Karpas-422 (cell line): ENCODE data around the gene NAV2. TPM values are rescaled to one million over a fixed set of nuclear protein-coding genes. Genes with fewer than 3 reads are reported as not detected.
A peak's percentile ranks its signal among the peaks of the same experiment; 100 is the strongest.
"Not testable (repeated sequence)": the region's sequence is repeated elsewhere in the genome, so short reads cannot be mapped to it uniquely, and the experiment has no call there.

Source experiments
- DNase-seq: peaks from one replicate; pipeline ENCODE4 v3.0.0-alpha.2; 2015
- H2AFZ ChIP-seq: fragments of 200-600 bp; sonication (generic); 2 replicates; pipeline ENCODE4 v1.6.1; 2014; ENCODE audit warnings: antibody characterized with exemption, low read length, mixed read lengths
- H3K27ac ChIP-seq: fragments of 200-600 bp; sonication (generic); 2 replicates; pipeline ENCODE4 v1.5.1; 2014; ENCODE audit warnings: mild to moderate bottlenecking, low read length, moderate library complexity
- H3K27me3 ChIP-seq: fragments of 200-600 bp; sonication (generic); 2 replicates; pipeline ENCODE4 v1.6.1; 2014; ENCODE audit warnings: low read length, mixed read lengths
- H3K36me3 ChIP-seq: fragments of 200-600 bp; sonication (generic); 2 replicates; pipeline ENCODE4 v1.6.1; 2014; ENCODE audit warnings: low read length, mixed read lengths; ENCODE audit not compliant: insufficient read depth
- H3K4me1 ChIP-seq: fragments of 200-600 bp; sonication (generic); 2 replicates; pipeline ENCODE4 v1.6.1; 2014; ENCODE audit warnings: mild to moderate bottlenecking, low read length, mixed read lengths
- H3K4me2 ChIP-seq: fragments of 200-600 bp; sonication (generic); 2 replicates; pipeline ENCODE4 v1.6.1; 2014; ENCODE audit warnings: low read length, low read depth, mild to moderate bottlenecking; ENCODE audit not compliant: poor library complexity, severe bottlenecking
- H3K4me3 ChIP-seq: fragments of 200-600 bp; sonication (generic); 2 replicates; pipeline ENCODE4 v1.5.1; 2014; ENCODE audit warnings: mild to moderate bottlenecking, antibody characterized with exemption, low read length, mixed read lengths
- H3K79me2 ChIP-seq: fragments of 200-600 bp; sonication (generic); 2 replicates; pipeline ENCODE4 v1.6.1; 2014; ENCODE audit warnings: mild to moderate bottlenecking, low read length, mixed read lengths
- H3K9ac ChIP-seq: fragments of 200-600 bp; sonication (generic); 2 replicates; pipeline ENCODE4 v1.6.0; 2014; ENCODE audit warnings: low read length
- H3K9me2 ChIP-seq: fragments of 200-600 bp; sonication (generic), shearing (Covaris generic); replicated peaks from 2 replicates; pipeline ENCODE4 v1.6.0; 2014; ENCODE audit warnings: mild to moderate bottlenecking, low read length, moderate library complexity; ENCODE audit not compliant: insufficient read depth
- H3K9me3 ChIP-seq: fragments of 300-700, 200-600 bp; sonication (generic); 2 replicates; pipeline ENCODE4 v1.6.1; 2014; ENCODE audit warnings: low read length, mixed read lengths
- H4K20me1 ChIP-seq: fragments of 200-600 bp; sonication (generic); 2 replicates; pipeline ENCODE4 v1.6.1; 2014; ENCODE audit warnings: mild to moderate bottlenecking, antibody characterized with exemption, low read length, low read depth; ENCODE audit not compliant: insufficient read depth
- total RNA-seq: library from RNA; depleted of rRNA; stranded (reverse); fragments of >200 nt; shearing (Covaris generic); gene quantifications from 2 replicates; pipeline ENCODE4 v1.2.3, GENCODE V29; 2014; ENCODE audit warnings: low replicate concordance

NAV2 gene
- total RNA-seq, 1 experiment from 2014 or later: not detected

DNA sequence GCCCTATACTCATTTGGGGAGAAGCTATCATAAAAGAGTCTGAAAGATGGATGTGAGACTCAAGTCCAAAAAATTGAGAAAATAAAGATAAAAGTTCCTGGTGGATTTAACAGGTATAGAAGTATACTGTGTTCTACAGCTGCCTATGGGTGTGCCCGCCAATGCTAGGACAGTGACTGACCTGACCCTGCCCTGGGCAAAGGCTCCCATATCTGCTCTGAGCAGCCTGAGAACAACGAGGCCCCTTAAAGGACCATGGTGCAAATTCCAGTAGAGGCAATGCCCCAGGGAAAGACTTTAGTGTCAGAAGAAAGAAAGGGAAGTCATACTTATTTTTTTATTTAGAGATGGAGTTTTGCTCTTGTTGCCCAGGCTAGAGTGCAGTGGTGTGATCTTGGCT is 181.8 kb downstream of the NAV2 start:
- Histone ChIP-seq H3K4me1 (no peaks in the 10 kb centered on the region), H3K9ac (no peak overlapping the region), H4K20me1 (no peaks in the 10 kb centered on the region), H3K9me2 (no peaks in the 10 kb centered on the region), H3K27me3 (no peaks in the 10 kb centered on the region), H2AFZ (no peak overlapping the region), H3K9me3 (no peaks in the 10 kb centered on the region), H3K4me3 (no peak overlapping the region), H3K79me2 (no peaks in the 10 kb centered on the region), H3K27ac (no peak overlapping the region), H3K36me3 (no peaks in the 10 kb centered on the region), H3K4me2 (no peak overlapping the region)
- no peak for DNase-seq

DNA sequence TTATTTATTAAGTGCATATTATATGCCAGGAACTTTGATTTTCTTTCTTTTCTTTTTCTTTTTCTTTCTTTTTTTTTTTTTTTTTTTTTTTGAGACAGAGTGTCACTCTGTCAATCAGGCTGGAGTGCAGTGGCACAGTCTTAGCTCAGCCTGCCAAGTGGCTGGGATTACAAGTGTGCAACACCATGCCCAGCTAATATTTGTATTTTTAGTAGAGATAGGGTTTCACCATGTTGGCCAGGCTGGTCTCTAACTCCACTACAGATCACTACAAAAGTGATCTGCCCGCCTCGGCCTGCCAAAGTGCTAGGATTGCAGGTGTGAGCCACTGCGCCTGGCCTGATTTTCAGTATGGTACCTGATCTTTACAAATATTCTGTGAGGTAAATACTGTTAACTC is 182.4 kb downstream of the NAV2 start:
- not testable (repeated sequence) for H3K9me2 ChIP-seq, H3K27ac ChIP-seq, H3K79me2 ChIP-seq, DNase-seq, H4K20me1 ChIP-seq, H3K27me3 ChIP-seq, H3K4me1 ChIP-seq, H3K9ac ChIP-seq, H3K9me3 ChIP-seq, H2AFZ ChIP-seq, H3K36me3 ChIP-seq, H3K4me3 ChIP-seq, H3K4me2 ChIP-seq

DNA sequence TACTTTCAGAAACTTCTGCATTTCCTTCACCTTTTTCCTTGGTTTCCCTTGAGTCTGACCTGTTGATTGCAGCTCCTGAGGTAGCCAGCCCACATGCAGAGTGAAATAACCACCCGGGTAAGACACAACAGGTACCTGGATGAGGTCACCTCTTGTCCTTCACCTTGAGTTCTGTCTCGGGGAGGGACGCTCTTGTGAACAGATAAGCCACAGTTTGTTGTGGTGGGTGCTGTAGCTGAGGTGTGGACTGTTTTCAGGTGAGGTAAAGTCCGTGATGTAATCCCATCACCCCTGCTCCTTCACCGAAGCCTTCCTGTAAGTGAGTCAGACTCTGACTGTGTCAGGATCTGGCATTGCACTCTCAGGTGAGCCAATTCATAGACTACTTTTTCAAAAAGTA is 183.1 kb downstream of the NAV2 start:
- H4K20me1 ChIP-seq: no peaks in the 10 kb centered on the region
- no peaks in the 10 kb centered on the region for H3K9me2 ChIP-seq
- H3K4me2 ChIP-seq: no peak overlapping the region

DNA sequence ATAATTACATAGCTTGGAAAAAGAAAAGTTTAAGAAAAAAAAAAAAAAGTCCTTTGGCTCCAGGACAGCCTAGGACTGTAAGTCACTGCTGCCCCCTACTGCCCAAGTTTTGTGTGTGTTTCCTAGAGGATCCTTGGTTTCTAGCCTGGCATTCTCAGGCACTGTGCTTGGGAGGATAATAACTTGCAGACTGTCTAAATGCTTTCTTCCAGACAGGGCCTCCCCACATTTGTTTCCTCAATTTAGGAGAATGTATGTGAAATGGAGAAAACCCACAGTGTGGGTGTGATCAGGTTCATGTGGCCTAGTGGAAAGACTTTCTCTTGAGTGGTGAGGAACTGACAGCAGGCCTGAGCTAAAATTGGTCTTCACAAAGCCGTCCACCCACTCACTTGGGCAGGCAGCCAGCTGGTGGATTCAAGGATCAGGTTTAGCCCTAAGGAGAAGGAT is 191.0 kb downstream of the NAV2 start:
- H3K9ac ChIP-seq: no peak overlapping the region
- no peak overlapping the region for H3K4me2 ChIP-seq
- no peaks in the 10 kb centered on the region for H3K36me3 ChIP-seq
- no peaks in the 10 kb centered on the region for H3K9me2 ChIP-seq
- H2AFZ ChIP-seq: no peak overlapping the region
- H3K79me2 ChIP-seq: no peaks in the 10 kb centered on the region
- H3K4me3 ChIP-seq: no peak overlapping the region
- no peaks in the 10 kb centered on the region for H3K27me3 ChIP-seq
- H3K27ac ChIP-seq: no peak overlapping the region
- no peaks in the 10 kb centered on the region for H3K9me3 ChIP-seq
- no peaks in the 10 kb centered on the region for H4K20me1 ChIP-seq
- H3K4me1 ChIP-seq: no peaks in the 10 kb centered on the region
- DNase-seq: peak; percentile 87

More for the DNA sequence above, 183.1 kb downstream of the NAV2 start:
- DNase-seq: no peak
- Histone ChIP-seq H3K27me3 (no peaks in the 10 kb centered on the region), H3K4me3 (no peak overlapping the region), H2AFZ (no peak overlapping the region), H3K9me3 (no peaks in the 10 kb centered on the region), H3K79me2 (no peaks in the 10 kb centered on the region), H3K4me1 (no peaks in the 10 kb centered on the region), H3K27ac (no peak overlapping the region), H3K36me3 (no peaks in the 10 kb centered on the region), H3K9ac (no peak overlapping the region)

DNA sequence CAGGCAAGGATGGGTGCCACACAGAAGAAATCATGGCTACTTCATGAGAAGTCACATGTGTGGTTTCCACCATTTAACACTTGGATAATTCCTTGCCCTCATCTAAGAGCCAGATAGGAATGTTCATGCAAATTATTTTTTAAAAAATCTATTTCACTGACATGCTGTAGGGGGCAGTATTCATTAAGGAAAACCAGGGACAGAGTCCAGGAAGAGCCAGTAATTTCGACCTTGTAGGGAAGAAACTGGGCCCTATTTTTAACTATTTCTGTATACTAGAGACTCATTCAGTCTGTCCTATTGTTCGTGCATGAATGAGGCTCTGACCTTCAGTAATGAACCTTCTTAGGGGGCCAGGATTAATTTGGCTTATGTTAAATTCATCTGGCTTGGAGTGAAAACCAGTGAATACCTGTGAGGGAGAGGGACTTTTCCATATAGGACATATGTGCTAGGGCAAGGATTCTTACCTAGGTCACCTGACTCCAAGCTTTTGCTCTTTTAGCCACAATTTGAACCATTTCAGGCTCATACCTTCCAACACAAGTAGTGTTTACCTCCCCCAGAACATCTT is 192.7 kb downstream of the NAV2 start:
- Histone ChIP-seq H3K4me1 (no peaks in the 10 kb centered on the region), H3K36me3 (no peaks in the 10 kb centered on the region), H3K9ac (no peak overlapping the region), H3K9me2 (no peaks in the 10 kb centered on the region), H3K27me3 (no peaks in the 10 kb centered on the region), H3K79me2 (no peaks in the 10 kb centered on the region), H3K4me2 (no peak overlapping the region), H2AFZ (no peak overlapping the region), H4K20me1 (no peaks in the 10 kb centered on the region), H3K27ac (no peak overlapping the region), H3K4me3 (no peak overlapping the region), H3K9me3 (no peaks in the 10 kb centered on the region)
- no peak for DNase-seq

DNA sequence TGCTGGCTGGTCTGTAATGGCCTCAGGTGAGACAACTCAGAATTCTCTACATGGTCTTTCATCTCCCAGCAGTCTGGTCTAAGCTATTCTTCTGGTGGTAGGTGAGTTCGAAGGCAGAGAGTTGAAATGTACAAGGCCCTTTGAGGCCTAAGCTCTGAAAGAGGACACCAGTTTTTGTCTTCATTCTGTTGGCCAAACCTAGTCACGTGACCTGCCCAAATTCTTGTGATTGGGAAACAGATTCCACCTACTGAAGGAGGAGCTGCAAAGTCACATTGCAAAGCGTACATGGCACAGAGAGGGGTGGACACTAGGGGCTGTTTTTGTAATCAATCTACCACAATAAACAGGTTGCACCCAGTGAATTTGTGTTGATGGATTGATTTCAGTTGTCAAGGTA is 193.5 kb downstream of the NAV2 start:
- no peak overlapping the region for H3K4me2 ChIP-seq

DNA sequence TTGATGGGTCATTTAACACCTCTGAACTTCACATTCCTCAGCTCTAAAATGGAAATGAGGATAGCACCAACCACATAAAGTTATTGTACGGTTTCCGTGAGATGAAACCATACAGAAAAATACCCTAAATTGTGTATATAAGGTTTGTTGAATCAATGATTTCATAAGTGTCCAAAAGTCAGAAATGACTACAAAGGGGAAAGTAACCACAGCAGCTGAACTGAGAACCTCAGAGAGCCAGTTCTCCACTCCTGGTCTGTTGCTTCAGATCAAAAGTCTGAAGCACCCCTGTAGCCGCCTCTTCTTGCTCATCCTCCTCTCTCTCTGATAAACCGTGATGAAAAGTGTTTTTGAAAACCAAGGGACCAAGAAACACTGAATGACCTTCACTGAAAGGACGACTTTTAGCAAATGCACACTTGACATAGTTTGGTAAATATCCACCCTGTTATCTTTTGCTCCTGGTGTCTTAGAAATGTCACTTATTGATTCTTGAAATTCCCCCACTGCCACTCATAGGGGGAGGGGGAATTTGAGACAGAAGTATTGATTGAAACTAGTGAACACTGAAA is 194.5 kb downstream of the NAV2 start:
- H3K9me2 ChIP-seq: no peaks in the 10 kb centered on the region
- no peaks in the 10 kb centered on the region for H3K36me3 ChIP-seq
- H3K4me2 ChIP-seq: no peak overlapping the region
- no peak overlapping the region for H2AFZ ChIP-seq
- no peak for DNase-seq
- no peaks in the 10 kb centered on the region for H3K4me1 ChIP-seq
- H3K9ac ChIP-seq: no peak overlapping the region
- no peaks in the 10 kb centered on the region for H4K20me1 ChIP-seq
- H3K27me3 ChIP-seq: no peaks in the 10 kb centered on the region
- H3K9me3 ChIP-seq: no peaks in the 10 kb centered on the region
- no peak overlapping the region for H3K4me3 ChIP-seq
- H3K79me2 ChIP-seq: no peaks in the 10 kb centered on the region
- H3K27ac ChIP-seq: no peak overlapping the region

More for the DNA sequence above, 193.5 kb downstream of the NAV2 start:
- H4K20me1 ChIP-seq: no peaks in the 10 kb centered on the region
- no peak overlapping the region for H2AFZ ChIP-seq
- H3K4me3 ChIP-seq: no peak overlapping the region
- no peaks in the 10 kb centered on the region for H3K79me2 ChIP-seq
- no peaks in the 10 kb centered on the region for H3K9me3 ChIP-seq
- H3K9ac ChIP-seq: no peak overlapping the region
- H3K9me2 ChIP-seq: no peaks in the 10 kb centered on the region
- no peak overlapping the region for H3K27ac ChIP-seq
- no peaks in the 10 kb centered on the region for H3K27me3 ChIP-seq
- H3K4me1 ChIP-seq: no peaks in the 10 kb centered on the region
- DNase-seq: peak; percentile 67
- H3K36me3 ChIP-seq: no peaks in the 10 kb centered on the region

DNA sequence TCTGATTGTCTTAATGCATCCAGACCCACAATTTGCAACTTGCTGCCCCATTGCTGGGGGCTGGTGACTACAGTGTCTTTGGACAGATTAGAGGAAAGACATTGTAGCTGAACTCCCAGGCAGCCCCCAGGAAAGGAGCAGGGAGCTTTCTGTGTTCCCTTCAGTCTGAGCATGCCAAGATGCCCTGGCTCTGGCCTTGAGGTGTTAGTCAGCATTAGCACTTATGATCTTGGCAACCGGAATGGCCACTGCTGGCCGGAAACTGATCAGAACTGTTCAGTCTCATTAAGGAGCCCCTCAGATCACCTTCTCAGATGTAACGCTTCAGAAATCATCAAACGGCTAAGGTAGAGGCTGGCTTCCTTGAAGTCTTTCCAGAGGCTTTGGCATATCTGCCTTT is 195.2 kb downstream of the NAV2 start:
- no peaks in the 10 kb centered on the region for H3K79me2 ChIP-seq
- H2AFZ ChIP-seq: no peak overlapping the region
- H3K4me1 ChIP-seq: no peaks in the 10 kb centered on the region
- no peaks in the 10 kb centered on the region for H3K27me3 ChIP-seq
- no peaks in the 10 kb centered on the region for H3K9me3 ChIP-seq
- no peaks in the 10 kb centered on the region for H3K36me3 ChIP-seq
- no peaks in the 10 kb centered on the region for H3K9me2 ChIP-seq
- no peak overlapping the region for H3K4me2 ChIP-seq
- no peaks in the 10 kb centered on the region for H4K20me1 ChIP-seq
- no peak for DNase-seq
- H3K9ac ChIP-seq: no peak overlapping the region
- no peak overlapping the region for H3K27ac ChIP-seq
- no peak overlapping the region for H3K4me3 ChIP-seq
